HG03139 (cell line): Measurements from ENCODE around the gene TNFAIP8L1.

ENCODE experiments used
- ATAC-seq: cut with Tn5 transposase; IDR thresholded peaks from one replicate; pipeline ENCODE4 v1.9.1; 2021; ENCODE audit not compliant: unreplicated experiment

TNFAIP8L1 gene

GRCh38 chr19:4699826-4700692, 60.7 kb downstream of the TNFAIP8L1 start:
- ATAC-seq: no peak

DNA sequence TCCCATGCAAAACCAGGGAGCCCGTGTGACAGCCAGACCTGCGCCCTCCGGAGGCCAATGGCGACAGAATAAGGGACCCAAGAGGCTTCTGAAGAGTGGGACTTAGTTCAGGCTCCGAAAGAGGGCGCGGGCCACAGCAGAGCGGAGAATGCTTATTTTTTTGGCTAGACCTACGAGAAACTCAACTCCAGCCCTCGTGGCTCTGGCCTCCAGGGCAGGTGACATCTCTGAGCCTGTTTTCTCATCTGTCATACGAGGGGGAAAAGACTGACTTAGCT, 61.3 kb downstream of the TNFAIP8L1 start:
- no peak for ATAC-seq

- no peak for ATAC-seq
These were observed 62.2 kb downstream of the TNFAIP8L1 start for GRCh38 chr19:4701557-4701956.

GRCh38 chr19:4702764-4703163, 63.4 kb downstream of the TNFAIP8L1 start:
- ATAC-seq: no peak

- no peak for ATAC-seq
These were observed 64.5 kb downstream of the TNFAIP8L1 start for GRCh38 chr19:4703671-4704316.

GRCh38 chr19:4704317-4704673, 65.0 kb downstream of the TNFAIP8L1 start:
- no peak for ATAC-seq
